Glomerular endothelial cell (primary cell): ENCODE data around the gene IFNL2. TPM values are rescaled to one million over a fixed set of nuclear protein-coding genes. Genes with fewer than 3 reads are reported as not detected.
"Not testable (repeated sequence)": the region's sequence is repeated elsewhere in the genome, so short reads cannot be mapped to it uniquely, and the experiment has no call there.

Source experiments
- DNase-seq: peaks from one replicate; pipeline ENCODE4 v3.0.0-alpha.2; 2011; ENCODE audit warnings: low read depth, low spot score; ENCODE audit errors: extremely low read depth
- total RNA-seq: library from RNA; depleted of rRNA; stranded (reverse); fragments of >200 nt; gene quantifications from 2 replicates; pipeline ENCODE4 v1.2.3, GENCODE V29; 2015

The IFNL2 gene
- total RNA-seq, 1 donor from 2014 or later = not detected

DNA sequence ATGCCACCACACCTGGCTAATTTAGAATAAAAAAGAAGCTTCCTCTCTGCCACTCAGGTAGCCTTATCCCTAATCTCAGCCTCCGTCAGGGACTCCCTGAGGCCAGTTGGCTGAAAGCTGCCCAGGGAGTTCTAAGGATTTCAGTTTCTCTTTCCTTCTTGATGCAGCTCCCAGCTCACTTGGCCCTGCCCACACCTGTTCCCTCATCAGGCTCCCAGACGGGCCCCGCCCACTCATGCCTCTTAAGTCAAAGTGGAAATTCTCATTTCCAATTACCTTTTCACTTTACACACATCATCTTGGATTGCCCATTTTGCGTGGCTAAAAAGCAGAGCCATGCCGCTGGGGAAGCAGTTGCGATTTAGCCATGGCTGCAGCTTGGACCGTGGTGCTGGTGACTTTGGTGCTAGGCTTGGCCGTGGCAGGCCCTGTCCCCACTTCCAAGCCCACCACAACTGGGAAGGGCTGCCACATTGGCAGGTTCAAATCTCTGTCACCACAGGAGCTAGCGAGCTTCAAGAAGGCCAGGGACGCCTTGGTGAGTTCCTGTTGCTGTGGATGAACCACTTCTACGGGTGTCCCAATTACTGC, 28.0 kb downstream of the IFNL2 start, which contains the start of gene IFNL1:
IFNL1 (plus strand) TSS at position 353 of the 591 bp plus-strand sequence; CDS start at position 368, 15 bp downstream.
- no peak for DNase-seq

DNA sequence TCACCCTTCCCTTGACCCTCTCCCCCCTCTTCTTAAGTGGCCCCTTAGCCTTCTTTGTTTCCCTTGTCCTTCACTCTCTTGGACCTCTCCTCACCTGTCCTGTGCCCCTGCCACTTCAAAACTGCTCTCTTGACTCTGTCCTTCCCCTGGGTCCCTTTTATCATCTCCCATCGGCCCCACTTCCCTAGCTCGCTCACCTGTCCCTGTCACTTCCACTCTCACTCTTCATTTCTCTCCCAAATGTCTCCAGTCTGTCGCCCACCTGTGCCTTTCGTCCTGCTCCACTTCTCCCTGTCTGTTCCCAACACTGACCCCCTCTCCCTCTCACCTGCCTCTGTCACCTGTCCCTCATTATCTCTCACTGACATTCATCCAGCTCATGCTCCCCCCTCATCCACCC, 28.7 kb downstream of the IFNL2 start:
- DNase-seq = no peak

DNA sequence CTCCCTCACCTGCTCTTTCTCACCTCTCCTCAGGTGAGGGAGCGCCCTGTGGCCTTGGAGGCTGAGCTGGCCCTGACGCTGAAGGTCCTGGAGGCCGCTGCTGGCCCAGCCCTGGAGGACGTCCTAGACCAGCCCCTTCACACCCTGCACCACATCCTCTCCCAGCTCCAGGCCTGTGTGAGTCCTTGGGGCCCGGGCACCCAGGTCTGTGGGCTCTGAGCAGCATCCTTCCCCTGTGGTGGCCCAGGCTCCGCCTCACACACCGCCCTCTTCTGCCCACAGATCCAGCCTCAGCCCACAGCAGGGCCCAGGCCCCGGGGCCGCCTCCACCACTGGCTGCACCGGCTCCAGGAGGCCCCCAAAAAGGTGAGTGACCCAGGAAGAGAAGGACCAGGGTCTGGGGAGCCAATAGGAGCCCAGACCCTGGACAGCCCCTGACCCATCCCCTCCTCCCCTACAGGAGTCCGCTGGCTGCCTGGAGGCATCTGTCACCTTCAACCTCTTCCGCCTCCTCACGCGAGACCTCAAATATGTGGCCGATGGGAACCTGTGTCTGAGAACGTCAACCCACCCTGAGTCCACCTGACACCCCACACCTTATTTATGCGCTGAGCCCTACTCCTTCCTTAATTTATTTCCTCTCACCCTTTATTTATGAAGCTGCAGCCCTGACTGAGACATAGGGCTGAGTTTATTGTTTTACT, 29.9 kb downstream of the IFNL2 start:
- no peak for DNase-seq

DNA sequence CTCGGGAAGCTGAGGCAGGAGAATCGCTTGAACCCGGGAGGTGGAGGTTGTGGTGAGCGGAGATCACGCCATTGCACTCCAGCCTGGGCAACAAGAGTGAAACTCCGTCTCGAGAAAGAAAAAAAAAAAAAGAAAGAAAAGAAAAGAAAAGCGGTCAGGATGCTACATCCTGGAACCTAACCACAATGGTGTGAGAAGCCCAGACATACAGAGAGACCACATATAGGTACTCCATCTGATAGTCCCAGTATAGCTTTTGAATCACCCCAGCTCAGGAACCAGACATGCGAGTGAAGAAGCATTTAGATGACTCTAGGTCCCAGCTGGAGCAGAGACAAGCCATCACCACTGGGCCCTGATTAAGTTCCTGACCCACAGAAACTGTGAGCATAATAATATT, 31.2 kb downstream of the IFNL2 start:
- DNase-seq = no peak

DNA sequence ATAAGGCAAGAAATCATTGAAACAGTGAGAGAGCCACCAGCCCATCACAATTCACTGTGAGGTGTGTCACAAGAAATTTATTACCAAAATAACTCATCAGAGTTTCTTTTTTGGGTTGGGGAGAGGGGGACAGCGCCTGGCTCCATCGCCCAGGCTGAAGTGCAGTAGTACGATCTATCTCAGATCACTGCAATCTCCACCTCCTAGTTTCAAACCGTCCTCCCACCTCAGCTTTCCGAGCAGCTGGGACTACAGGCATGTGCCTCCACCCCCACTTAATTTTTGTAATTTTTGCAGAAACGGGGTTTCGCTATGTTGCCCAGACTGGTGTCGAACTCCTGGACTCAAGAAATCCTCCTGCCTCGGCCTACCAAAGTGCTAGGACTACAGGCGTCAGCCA, 31.6 kb downstream of the IFNL2 start:
- DNase-seq = no peak

DNA sequence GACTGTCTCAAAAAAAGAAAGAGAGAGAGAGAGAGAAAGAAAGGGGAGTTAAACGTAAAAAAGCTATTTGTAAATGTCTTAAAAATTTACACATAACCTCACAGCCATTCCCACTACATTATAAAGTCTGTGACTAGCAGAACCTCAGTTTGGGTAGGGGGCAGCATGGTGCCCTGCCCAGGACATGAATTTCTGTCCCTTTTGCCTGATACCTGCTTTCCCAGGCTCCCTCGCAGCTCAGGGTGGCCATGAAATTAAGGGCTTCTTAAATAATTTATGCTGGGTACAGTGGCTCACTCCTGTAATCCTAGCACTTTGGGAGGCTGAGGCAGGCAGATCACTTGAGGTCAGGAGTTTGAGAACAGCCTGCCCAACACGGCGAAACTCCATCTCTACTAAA, 32.8 kb downstream of the IFNL2 start:
- DNase-seq = no peak

DNA sequence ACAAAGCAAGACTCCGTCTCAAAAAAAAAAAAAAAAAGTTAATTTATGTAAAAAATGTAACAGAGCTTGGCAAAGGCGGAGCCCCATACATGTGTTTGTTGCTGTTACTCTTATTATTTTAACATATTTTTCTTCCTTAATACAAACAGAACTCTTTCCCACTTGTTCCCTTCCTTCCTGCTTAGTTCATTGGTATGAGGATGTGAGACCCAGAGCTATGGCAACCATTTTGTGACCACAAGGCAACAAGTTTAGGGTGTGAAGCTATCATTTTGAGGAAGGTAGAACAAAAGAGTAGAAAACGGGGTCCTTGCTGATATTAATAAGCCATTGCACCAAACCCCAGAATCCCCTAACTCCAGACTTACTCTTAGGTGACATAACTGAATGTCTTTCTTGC, 33.4 kb downstream of the IFNL2 start:
- no peak for DNase-seq

DNA sequence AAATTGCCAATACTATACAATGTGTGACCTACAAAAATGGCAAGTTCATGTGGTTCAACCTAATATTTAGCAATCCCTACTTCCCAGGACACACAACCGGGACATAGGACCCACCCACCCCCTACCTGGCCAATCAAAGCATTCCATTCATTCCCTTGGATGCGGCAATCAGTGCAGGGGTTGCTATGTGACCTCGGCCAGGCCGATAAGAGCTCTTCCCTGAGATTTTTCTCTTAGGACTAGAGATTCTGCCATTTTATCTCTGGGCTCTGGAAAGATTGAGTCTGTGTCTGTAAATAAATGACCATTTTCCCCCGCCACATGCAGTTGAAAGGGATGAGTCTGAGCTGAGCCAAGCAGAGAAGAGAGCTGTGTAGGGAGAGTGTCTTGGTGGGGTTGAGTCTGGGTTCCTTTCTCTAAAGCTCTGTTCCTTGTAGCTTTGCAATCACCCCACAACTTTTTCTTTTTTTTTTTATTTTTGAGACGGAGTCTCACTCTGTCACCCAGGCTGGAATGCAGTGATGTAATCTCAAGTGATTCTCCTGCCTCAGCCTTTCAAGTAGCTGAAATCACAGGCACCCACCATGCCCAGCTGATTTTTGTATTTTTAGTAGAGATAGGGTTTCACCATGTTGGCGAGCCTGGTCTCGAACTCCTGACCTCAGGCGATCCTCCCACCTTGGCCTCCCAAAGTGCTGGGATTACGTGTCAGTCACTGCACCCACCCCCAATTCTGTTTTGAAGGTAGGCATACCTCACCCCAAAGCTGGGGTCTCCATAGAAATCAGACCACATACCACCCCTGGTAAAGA, 35.4 kb downstream of the IFNL2 start:
- no peak for DNase-seq

DNA sequence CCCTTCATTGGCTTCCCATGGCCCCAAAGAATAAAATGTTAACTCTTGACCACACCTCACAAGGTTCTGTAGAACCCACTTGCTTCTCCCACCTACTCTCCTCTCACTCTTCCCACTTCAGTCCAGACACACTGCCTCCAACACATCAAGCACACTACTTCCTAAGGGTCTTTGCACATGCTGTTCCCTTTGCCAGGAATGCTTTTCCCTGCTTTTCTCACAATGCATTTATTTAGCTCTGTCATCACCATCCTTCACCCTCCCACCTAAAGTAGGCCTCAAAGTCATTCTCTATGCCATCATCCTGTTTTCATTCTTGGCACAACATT, 36.0 kb downstream of the IFNL2 start:
- no peak for DNase-seq

DNA sequence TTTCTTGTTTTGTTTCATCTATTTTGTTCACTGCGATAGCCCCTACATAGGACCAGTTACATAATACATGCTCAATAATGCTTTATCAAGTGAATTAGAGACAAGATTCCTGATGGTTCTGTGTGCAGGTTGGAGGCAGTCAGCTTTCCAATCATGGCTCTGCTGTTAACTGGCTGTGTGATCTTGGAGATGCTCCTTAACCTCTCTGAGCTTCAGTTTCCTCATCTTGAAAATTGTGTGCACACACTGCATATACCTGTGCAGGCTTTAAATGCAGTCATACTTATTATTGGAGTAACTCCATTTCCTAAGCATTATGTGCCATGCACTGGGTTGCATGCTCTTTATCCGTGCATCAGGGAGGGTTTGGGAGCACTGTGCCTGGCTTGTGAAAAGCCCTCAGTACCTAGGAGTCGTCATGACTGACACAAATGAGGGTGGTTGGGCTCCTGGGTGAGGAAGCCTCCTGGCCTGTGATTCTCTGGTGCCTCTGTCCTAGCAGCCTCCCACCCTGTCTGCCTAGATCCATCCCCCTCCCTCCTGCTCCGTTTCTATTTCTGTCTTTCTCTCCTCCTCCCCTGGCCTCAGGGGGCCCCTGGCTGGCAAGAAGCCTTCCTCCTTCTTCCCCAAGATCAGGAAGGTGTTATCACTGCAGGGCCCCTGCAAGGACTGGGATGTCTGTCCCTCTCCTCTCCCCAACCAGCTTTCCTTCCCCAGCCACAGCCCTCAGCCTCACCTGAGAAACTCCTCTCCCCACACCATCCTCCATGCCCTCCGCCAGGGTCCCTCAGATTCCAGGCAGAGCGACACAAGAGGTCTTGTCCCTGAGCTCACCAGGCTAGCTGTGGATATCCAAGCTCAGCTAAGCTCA, 36.7 kb downstream of the IFNL2 start:
- no peak for DNase-seq

DNA sequence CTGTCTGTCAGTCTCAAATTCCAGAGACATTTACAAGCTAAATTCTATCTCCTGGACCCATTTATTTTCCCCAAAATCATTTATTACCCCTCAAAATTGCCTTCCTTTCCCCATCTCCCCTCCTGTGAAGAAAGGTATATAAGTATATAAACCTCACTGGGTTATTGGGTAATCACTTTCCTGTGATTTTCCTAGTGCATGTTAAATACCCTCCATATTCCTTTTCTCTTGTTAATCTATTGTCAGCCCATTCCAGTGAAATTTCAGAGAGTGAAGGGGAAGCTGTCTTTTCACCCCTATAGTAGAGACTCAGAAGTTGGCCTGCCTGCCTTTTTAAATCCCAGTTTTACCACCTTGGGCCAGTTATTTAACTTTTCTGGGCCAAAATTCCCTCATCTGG, 37.9 kb downstream of the IFNL2 start:
- no peak for DNase-seq

DNA sequence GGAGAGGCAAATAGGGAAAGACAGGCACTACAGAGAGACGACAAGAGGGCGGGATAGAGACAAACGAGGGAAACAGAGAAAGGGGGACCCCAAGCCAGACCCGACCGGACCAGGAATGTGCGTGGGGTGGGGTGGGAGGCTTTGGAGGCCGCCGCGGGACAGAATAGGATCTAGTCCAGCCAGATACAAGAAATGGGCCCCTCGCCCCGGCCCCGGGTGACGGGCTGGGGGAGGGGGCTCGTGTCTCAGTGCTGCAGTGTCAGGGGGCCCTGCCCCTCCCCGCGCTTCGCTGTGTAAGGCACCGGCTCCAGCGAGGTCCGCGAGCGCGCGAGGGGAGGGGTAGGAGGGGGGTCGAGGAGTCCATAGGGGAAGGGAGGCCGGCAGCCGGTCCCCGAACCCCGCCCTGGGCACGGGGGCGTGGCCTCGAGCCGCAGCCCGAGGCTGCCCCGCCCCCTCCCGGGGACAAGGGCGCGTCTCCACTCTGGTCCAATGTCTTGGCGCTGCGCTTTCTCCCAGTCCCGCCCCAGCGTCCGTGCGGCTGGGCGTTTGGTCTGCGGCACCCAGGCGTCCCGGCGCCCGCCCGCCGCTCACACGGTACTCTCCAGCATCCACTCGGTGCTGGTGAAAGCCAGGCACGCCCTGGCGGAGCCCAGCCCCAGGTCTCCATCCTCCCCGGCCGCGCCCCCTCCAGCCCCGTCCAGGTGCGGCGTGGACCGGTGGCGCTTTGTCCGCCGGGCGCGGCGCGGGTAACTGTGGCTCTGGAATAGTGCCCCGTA, 39.0 kb downstream of the IFNL2 start:
- DNase-seq = no peak

DNA sequence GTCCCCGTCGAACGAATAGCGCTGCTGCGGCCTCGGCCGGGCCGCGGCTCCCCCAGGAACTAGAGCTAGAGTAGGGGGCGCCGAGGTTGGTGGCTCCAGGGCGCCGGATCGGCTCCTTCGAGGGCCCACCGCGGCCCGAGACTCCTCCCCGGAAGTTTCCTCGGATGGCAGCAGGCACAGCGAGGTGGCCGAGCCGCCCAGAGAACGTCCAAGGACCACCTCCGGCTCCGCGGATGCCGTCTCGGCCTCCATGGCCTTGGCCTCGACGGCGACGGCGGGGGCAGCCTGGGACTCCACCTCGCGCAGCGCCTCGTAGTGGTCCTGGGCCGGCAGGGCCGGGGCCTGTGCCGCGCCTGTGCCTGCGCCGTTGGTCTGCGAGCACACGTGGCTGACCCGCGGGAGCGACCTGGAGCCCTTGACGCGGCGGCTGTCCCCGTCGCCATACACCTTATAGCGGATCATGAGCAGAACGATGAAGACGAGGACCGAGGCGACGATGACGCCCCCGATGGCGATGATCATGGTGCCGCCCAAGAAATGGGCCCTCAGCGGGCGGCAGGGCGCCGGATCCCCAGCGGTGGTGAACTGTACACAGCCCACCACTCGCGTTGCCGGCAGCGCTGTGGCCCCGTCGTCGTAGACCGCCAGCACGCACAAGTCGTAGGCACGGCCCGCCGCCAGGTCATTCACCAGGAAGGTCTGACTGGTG, 39.8 kb downstream of the IFNL2 start:
- DNase-seq = no peak

DNA sequence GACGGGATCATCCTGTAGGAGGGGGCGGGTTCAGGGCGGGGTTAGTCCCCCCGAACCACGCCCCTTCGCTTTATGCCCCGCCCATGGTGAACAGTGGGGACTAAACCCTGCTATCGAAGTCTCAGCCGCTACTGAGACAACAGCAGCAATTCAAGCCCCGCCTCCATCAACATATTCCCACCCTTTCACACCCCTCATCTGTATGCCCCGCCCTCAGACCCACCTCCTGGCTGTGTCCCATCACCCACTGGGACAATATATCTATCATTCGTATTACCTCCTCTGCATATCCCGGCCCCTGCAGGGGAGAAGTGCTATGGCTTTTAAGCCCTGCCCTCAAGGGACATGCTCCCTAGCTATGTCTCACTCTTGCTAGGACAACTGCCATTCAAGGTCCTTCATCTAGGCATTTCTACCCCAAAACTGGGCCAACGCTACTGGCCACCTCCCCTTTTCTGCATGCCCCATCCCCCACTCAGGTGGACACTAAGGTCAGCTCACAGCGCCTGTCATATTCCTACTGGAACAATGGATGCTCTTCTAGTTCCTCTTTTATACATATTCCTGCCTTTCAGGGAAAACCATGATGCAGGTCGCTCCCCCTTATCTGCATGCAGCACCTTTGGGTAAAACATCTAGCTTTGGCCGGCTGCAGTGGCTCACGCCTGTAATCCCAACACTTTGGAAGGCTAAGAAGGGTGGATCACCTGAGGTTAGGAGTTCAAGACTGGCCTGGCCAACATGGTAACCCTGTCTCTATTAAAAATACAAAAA, 40.5 kb downstream of the IFNL2 start:
- no peak for DNase-seq

DNA sequence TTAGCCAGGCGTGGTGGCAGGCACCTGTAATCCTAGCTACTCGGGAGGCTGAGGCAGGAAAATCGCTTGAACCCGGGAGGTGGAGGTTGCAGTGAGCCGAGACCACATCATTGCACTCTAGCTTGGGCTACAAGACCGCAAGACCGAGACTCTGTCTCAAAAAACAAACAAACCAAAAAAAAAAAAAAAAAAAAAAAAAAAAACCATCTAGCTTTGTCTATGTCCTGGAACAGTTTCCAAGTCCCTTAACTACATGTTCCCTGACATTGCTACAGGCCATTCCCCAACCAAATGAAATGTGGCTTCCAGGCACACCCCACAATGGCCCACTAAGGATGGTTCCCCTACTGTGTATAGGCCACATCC, 41.1 kb downstream of the IFNL2 start:
- not testable (repeated sequence) for DNase-seq

DNA sequence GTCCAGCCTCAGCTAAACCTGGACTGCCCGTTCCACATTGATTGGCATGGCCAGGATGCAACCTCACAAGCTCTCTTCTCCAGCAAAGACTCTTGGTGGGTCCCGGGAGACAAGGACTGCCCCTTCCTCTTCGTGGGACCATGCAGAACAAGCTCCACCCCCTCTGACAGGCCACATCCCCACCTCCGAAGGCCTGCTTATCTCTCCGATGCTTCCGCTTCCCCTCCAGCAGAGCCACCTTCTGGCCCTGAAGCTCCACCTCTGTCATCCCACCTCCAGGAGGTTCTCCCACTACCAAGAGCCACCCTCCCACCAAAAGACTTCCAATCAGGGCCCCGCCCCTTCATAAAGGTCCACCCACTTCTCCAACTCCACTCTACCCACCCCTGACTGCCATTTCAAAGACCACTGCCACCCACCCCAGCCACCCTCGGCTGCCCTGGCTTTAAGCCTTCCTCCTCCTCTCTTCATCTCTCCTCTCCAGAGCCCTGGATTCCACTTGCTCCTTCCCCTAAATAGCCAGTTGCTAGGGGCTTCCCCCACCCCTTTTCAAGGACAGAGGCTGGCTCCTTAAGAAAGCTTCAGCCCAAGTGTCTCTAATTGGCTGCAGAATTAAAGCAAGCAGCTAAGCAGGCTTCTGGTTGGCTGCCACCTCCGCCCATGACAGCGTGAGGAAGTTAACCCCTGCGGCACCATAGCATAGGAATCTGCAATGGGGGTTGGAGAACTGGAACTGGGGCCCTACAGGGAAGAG, 42.5 kb downstream of the IFNL2 start:
- no peak for DNase-seq

DNA sequence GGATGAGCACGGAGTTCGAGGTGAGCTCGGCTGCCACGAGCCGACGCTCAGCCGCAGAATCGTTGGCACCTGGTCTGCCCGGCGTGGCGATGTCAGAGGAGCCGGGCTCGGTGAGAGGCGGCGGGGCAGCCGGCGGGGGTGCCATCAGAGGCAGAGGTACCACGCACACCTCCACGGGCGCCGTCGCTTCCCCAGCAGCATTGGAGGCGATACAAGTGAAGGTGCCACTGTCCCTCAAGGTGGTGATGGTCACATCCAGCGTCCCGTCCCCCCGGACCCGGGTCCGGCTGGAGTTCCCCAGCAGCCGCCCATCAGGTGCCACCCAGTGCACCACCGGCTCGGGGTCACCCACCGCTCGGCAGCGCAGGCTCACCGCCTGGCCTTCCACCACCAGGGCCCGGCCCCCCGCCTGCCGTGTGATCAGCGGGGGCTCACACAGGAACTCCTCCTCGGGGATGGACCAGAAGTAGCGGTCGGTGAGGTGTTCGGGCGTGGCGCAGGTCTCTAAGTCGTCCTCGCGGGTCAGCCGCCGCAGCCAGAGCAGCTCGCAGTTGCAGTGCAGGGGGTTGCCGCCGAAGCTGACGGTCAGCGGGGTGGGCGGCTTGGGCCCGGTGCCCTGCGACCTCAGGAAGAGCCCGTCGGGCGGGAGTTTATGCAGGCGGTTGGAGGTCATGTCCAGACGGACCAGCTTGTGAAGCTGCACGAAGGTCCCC, 46.0 kb downstream of the IFNL2 start:
- DNase-seq = no peak

DNA sequence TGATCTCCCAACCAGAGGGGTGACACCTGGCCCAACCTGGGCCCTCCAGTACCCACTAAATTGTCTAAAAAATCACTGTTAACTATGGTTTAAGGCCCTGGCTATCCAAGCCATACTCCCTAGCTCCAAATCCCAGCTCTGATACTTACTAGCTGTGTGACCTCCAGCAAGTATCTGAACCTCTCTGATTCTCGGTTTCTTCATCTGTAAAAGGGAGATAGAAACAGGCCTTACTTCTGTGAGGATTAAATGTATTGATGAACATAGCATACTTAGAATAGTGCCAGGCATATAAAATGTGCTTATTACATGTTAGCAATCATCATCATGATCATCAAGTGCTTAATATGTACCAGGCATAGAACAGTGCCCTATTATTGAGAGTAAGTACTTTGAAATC, 47.7 kb downstream of the IFNL2 start:
- DNase-seq = no peak
